SU-DHL-6 (cell line): Measurements from ENCODE around the gene TPRX1.
"Not testable (repeated sequence)": the region's sequence is repeated elsewhere in the genome, so short reads cannot be mapped to it uniquely, and the experiment has no call there.

Experiments
- H2AFZ ChIP-seq: fragments of 200-600 bp; sonication (generic); 2 replicates; pipeline ENCODE4 v1.6.1; 2014; ENCODE audit warnings: low read depth, mild to moderate bottlenecking, moderate library complexity, mixed read lengths, antibody characterized with exemption, low read length; ENCODE audit not compliant: severe bottlenecking
- H3F3A ChIP-seq: fragments of 200-600 bp; shearing (Covaris generic); 2 replicates; pipeline ENCODE4 v1.6.0; 2016; ENCODE audit warnings: antibody characterized with exemption, mild to moderate bottlenecking; ENCODE audit not compliant: insufficient read depth
- H3K27ac ChIP-seq: fragments of 200-600 bp; sonication (generic); 2 replicates; pipeline ENCODE4 v1.5.1; 2016; ENCODE audit warnings: low read depth, mild to moderate bottlenecking, low read length, moderate library complexity, mixed read lengths
- H3K27me3 ChIP-seq: fragments of 200-600 bp; sonication (generic), shearing (Covaris generic); 2 replicates; pipeline ENCODE4 v1.6.0; 2014; ENCODE audit warnings: mild to moderate bottlenecking, low read length
- H3K36me3 ChIP-seq: fragments of 200-600 bp; sonication (generic); 2 replicates; pipeline ENCODE4 v1.6.1; 2014; ENCODE audit warnings: mild to moderate bottlenecking, low read length, mixed read lengths
- H3K4me2 ChIP-seq: fragments of 300-600, 200-600 bp; shearing (Covaris generic), sonication (generic); 2 replicates; pipeline ENCODE4 v1.6.0; 2014; ENCODE audit warnings: low read length, low read depth, mild to moderate bottlenecking; ENCODE audit not compliant: poor library complexity, severe bottlenecking
- H3K4me3 ChIP-seq: fragments of 200-600 bp; sonication (generic); 2 replicates; pipeline ENCODE4 v1.5.1; 2014; ENCODE audit warnings: antibody characterized with exemption, low read length, mild to moderate bottlenecking, mixed read lengths; ENCODE audit not compliant: insufficient read depth, poor library complexity, severe bottlenecking
- H3K79me2 ChIP-seq: fragments of 200-600 bp; sonication (generic); 2 replicates; pipeline ENCODE4 v1.6.1; 2014; ENCODE audit warnings: mild to moderate bottlenecking, low read length, moderate library complexity; ENCODE audit not compliant: insufficient read depth
- H3K9ac ChIP-seq: fragments of 200-600 bp; sonication (generic); 2 replicates; pipeline ENCODE4 v1.7.0; 2014; ENCODE audit warnings: mild to moderate bottlenecking, low read length
- H3K9me2 ChIP-seq: fragments of 200-600 bp; sonication (generic); replicated peaks from 2 replicates; pipeline ENCODE4 v1.6.1; 2014; ENCODE audit warnings: low read length; ENCODE audit not compliant: insufficient read depth
- H3K9me3 ChIP-seq: fragments of 200-600 bp; sonication (generic); 2 replicates; pipeline ENCODE4 v1.6.1; 2014; ENCODE audit warnings: low read length, mixed read lengths; ENCODE audit not compliant: insufficient read depth
- H4K20me1 ChIP-seq: fragments of 200-600 bp; sonication (generic); 2 replicates; pipeline ENCODE4 v1.6.1; 2014; ENCODE audit warnings: low read depth, mild to moderate bottlenecking, antibody characterized with exemption, low read length, moderate library complexity, mixed read lengths
- EZH2phosphoT487 ChIP-seq: fragments of 200-600 bp; sonication (generic), shearing (Covaris generic); conservative IDR thresholded peaks from 2 replicates; pipeline ENCODE4 v1.6.1; 2018; ENCODE audit warnings: mild to moderate bottlenecking, antibody characterized with exemption, low read length, moderate library complexity, mixed read lengths
- TF ChIP-seq, protein P1 (sequence below): fragments of 200-600 bp; sonication (generic); IDR thresholded peaks from one replicate; pipeline ENCODE4 v1.5.1; 2017; ENCODE audit warnings: antibody characterized with exemption, mild to moderate bottlenecking, low read length, moderate library complexity; ENCODE audit not compliant: insufficient read depth, poor library complexity, severe bottlenecking

Gene TPRX1

DNA sequence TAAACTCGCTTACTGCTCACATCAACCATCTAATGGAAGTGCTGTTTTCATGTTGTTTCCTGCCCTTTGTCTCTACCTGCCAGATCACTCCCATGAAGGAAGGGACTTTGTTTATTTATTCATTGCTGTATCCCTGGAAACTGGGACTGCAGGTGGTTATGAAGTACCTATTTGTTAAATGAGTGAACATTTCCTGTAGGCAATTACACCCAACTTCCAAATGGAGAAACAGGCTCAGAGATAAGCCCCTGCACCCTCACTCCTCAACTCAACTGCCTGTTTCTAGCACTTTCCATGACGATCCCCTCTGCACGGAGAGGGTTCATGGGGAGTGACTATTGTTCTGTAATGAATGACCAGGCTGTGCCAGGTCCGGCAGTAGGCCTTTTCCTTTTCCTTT is 27.8 kb downstream of the TPRX1 start:
- H3K36me3 ChIP-seq, result no peaks in the 10 kb centered on the region
- H3K27ac ChIP-seq, result no peak overlapping the region
- H3K9ac ChIP-seq, result no peak overlapping the region
- H3K4me3 ChIP-seq, result no peak overlapping the region
- H3K27me3 ChIP-seq, result no peaks in the 10 kb centered on the region
- H3K9me3 ChIP-seq, result no peaks in the 10 kb centered on the region
- no peak overlapping the region for H2AFZ ChIP-seq
- H3K4me2 ChIP-seq, result no peak overlapping the region
- no peaks in the 10 kb centered on the region for H3F3A ChIP-seq
- no peaks in the 10 kb centered on the region for H4K20me1 ChIP-seq
- TF ChIP-seq, protein P1, sequence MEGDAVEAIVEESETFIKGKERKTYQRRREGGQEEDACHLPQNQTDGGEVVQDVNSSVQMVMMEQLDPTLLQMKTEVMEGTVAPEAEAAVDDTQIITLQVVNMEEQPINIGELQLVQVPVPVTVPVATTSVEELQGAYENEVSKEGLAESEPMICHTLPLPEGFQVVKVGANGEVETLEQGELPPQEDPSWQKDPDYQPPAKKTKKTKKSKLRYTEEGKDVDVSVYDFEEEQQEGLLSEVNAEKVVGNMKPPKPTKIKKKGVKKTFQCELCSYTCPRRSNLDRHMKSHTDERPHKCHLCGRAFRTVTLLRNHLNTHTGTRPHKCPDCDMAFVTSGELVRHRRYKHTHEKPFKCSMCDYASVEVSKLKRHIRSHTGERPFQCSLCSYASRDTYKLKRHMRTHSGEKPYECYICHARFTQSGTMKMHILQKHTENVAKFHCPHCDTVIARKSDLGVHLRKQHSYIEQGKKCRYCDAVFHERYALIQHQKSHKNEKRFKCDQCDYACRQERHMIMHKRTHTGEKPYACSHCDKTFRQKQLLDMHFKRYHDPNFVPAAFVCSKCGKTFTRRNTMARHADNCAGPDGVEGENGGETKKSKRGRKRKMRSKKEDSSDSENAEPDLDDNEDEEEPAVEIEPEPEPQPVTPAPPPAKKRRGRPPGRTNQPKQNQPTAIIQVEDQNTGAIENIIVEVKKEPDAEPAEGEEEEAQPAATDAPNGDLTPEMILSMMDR, result no peak
- no peak for TF ChIP-seq EZH2phosphoT487
- H3K9me2 ChIP-seq, result no peaks in the 10 kb centered on the region
- no peaks in the 10 kb centered on the region for H3K79me2 ChIP-seq

DNA sequence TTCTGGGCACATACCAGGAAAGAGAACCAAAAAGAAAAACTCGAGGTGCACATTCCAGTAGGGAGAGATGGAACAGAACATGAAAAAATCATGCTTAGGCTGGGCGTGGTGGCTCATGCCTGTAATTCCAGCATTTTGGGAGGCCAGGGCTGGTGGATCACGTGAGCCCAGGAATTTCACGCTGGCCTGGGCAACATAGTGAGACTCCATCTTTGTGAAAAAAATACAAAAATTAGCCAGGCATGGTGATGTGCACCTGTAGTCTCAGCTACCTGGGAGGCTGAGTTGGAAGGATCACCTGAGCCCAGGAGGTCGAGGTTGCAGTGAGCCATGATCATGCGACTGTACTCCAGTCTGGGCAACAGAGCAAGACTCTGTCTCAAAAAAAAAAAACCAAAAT is 33.1 kb downstream of the TPRX1 start:
- not testable (repeated sequence) for H3K4me3 ChIP-seq, H3K36me3 ChIP-seq, H3K27me3 ChIP-seq, H3K9me2 ChIP-seq, H3F3A ChIP-seq, H2AFZ ChIP-seq, H3K27ac ChIP-seq, H3K79me2 ChIP-seq, H3K4me2 ChIP-seq, H3K9me3 ChIP-seq, H4K20me1 ChIP-seq, H3K9ac ChIP-seq

DNA sequence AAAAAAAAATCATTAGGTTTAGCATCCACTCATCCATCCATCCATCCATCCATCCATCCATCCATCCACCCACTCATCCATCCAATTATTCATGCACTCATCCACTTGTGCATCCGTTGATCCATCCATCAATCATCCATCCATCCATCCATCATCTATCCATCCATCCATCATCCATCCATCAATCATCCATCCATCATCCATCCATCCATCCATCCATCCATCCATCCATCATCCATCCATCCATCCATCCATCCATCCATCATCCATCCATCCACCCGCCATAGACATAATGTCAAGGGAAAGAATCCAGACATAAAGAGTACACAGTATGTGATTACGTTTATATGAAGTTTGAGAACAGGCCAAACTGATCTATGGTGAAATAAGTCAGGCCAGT is 34.8 kb downstream of the TPRX1 start:
- Histone ChIP-seq H3K27ac (no peak overlapping the region), H3F3A (peaks cover 3% of the 10 kb centered on the region; the same call in 1 of the 2 replicates), H3K9me2 (no peaks in the 10 kb centered on the region), H4K20me1 (no peaks in the 10 kb centered on the region), H2AFZ (no peak overlapping the region), H3K9ac (no peak overlapping the region), H3K27me3 (no peaks in the 10 kb centered on the region), H3K36me3 (no peaks in the 10 kb centered on the region), H3K9me3 (no peaks in the 10 kb centered on the region), H3K4me2 (no peak overlapping the region), H3K79me2 (no peaks in the 10 kb centered on the region), H3K4me3 (no peak overlapping the region)
- TF ChIP-seq, protein P1, result no peak
- TF ChIP-seq EZH2phosphoT487, result no peak

DNA sequence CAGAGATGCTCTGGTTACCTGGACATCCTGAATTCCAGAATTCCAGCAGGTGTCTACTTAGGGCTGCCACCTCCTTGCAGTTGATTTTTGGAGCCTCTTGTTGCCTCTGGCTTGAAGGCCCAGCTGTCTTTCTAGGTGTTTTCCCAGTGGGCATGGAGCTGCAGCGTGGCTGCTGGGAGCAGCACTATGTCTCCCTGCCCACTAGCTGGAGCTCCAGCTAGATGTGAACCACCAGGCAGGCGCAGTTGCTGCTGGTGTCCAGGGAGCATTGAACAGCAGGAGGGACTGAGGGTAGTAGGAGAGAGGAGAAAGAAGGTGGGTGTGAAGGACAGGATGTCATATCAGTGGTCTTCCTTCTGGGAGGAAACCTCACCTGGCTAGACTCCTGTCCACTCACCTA is 35.7 kb downstream of the TPRX1 start:
- H3K9ac ChIP-seq, result no peak overlapping the region
- no peak overlapping the region for H3K4me3 ChIP-seq
- no peaks in the 10 kb centered on the region for H3K9me2 ChIP-seq
- H4K20me1 ChIP-seq, result no peaks in the 10 kb centered on the region
- H3K27me3 ChIP-seq, result no peaks in the 10 kb centered on the region
- H3K4me2 ChIP-seq, result no peak overlapping the region
- H3K79me2 ChIP-seq, result no peaks in the 10 kb centered on the region
- TF ChIP-seq EZH2phosphoT487, result no peak
- TF ChIP-seq, protein P1, result no peak
- no peak overlapping the region for H2AFZ ChIP-seq
- H3K27ac ChIP-seq, result no peak overlapping the region
- H3F3A ChIP-seq, result peaks cover 3% of the 10 kb centered on the region; the same call in 1 of the 2 replicates
- no peaks in the 10 kb centered on the region for H3K9me3 ChIP-seq
- H3K36me3 ChIP-seq, result no peaks in the 10 kb centered on the region
